Measurements from ENCODE around the gene UNC13A. TPM values are rescaled to one million over a fixed set of nuclear protein-coding genes. Genes with fewer than 3 reads are reported as not detected.

Gene UNC13A
- polyA plus RNA-seq, 3 donors, result 0.01 TPM; not detected in 2

DNA sequence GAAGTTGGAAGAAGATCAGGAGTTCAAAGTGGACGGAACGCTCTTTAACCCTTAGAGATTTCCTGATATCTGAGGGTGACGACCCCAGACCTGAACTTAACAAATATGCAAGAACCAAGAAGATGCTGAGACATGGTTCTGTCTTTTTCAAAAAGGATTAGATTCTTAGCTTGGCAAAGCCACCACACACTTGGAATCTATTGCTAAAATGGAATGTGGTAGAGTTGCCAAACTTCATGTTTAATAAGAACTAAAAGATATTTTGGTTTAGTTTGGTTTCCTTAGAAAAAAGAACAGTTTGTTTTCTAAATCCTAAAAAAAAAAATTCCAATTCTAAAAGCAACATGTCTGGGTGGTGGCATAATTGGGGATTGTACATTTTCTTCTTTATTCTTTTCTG is 29.5 kb downstream of the UNC13A start:
- Histone ChIP-seq H3K4me2 (replicated peaks; ENCODE audit: extremely low read depth, low read length, poor library complexity, severe bottlenecking) (no peak overlapping the region), H3K9ac (ENCODE audit: insufficient read depth, low read length, poor library complexity, severe bottlenecking) (no peak overlapping the region), H3K79me2 (ENCODE audit: insufficient read depth, low read length) (no peaks in the 10 kb centered on the region), H3K4me1 (ENCODE audit: control insufficient read depth in 1 of 2, insufficient read depth in 2 of 2, low read length in 2 of 2) (no peaks in the 10 kb centered on the region), H3K4me3 (replicated peaks in 1 of 3; ENCODE audit: low read depth in 2 of 3, low read length in 3 of 3) (no peak overlapping the region), H3K36me3 (replicated peaks in 1 of 2; ENCODE audit: control insufficient read depth in 1 of 2, insufficient read depth in 2 of 2, low read length in 2 of 2) (no peaks in the 10 kb centered on the region), H3K27ac (ENCODE audit: low read depth in 1 of 2, low read length in 2 of 2) (no peak overlapping the region), H2AFZ (ENCODE audit: insufficient read depth, low read depth, low read length, poor library complexity, severe bottlenecking) (no peak overlapping the region), H4K20me1 (ENCODE audit: insufficient read depth, low read length) (no peaks in the 10 kb centered on the region), H3K27me3 (ENCODE audit: control insufficient read depth in 2 of 2, insufficient read depth in 2 of 2, low read length in 2 of 2) (no peaks in the 10 kb centered on the region), H3K9me3 (replicated peaks in 1 of 2; ENCODE audit: control insufficient read depth in 1 of 2, insufficient read depth in 1 of 2, low read length in 2 of 2) (peaks cover 0 to 14% of the 10 kb centered on the region in 2 donors)
- Mint-ChIP-seq H3K4me1 (no peaks in the 10 kb centered on the region), H3K27me3 (ENCODE audit: low read depth in 3 of 3) (peaks cover 6 to 13% (median 12%) of the 10 kb centered on the region in 3 donors), H3K27ac (no peak overlapping the region), H3K4me3 (no peak overlapping the region), H3K9me3 (peaks cover 0 to 18% (median 8%) of the 10 kb centered on the region in 7 donors), H3K36me3 (no peaks in the 10 kb centered on the region)
- intact Hi-C loops (cut with micrococcal nuclease), result no loop called here
- TF ChIP-seq, protein P1, sequence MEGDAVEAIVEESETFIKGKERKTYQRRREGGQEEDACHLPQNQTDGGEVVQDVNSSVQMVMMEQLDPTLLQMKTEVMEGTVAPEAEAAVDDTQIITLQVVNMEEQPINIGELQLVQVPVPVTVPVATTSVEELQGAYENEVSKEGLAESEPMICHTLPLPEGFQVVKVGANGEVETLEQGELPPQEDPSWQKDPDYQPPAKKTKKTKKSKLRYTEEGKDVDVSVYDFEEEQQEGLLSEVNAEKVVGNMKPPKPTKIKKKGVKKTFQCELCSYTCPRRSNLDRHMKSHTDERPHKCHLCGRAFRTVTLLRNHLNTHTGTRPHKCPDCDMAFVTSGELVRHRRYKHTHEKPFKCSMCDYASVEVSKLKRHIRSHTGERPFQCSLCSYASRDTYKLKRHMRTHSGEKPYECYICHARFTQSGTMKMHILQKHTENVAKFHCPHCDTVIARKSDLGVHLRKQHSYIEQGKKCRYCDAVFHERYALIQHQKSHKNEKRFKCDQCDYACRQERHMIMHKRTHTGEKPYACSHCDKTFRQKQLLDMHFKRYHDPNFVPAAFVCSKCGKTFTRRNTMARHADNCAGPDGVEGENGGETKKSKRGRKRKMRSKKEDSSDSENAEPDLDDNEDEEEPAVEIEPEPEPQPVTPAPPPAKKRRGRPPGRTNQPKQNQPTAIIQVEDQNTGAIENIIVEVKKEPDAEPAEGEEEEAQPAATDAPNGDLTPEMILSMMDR (IDR thresholded peaks at IDR 0.05), result no peak
- 88% methylated on average over 3 of the region's 3 CpGs for WGBS (ENCODE audit: insufficient coverage)
- no peak for DNase-seq

DNA sequence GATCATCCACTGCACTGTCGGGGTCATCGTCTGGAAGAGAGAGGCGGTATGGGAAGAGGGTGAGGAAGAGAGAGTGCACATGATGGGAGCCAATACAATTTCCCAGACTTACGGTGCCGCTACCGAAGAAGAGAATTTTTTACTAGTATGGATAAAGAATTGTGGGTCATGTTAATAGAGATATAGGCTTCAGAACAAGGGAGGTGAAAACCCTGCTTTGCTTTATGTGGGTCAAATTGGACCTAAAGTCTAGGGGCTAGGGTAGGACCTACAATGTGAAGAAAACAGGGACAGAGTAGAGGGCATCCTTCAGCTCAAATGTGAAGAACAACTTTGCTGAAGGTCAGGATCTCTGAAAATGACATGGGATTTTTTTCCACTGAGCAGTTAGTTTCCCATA is 29.9 kb downstream of the UNC13A start:
- Histone ChIP-seq H3K36me3 (replicated peaks in 1 of 2; ENCODE audit: control insufficient read depth in 1 of 2, insufficient read depth in 2 of 2, low read length in 2 of 2) (no peaks in the 10 kb centered on the region), H3K27me3 (ENCODE audit: control insufficient read depth in 2 of 2, insufficient read depth in 2 of 2, low read length in 2 of 2) (no peaks in the 10 kb centered on the region), H3K9me3 (replicated peaks in 1 of 2; ENCODE audit: control insufficient read depth in 1 of 2, insufficient read depth in 1 of 2, low read length in 2 of 2) (peaks cover 0 to 10% of the 10 kb centered on the region in 2 donors), H3K79me2 (ENCODE audit: insufficient read depth, low read length) (no peaks in the 10 kb centered on the region), H3K9ac (ENCODE audit: insufficient read depth, low read length, poor library complexity, severe bottlenecking) (no peak overlapping the region), H3K4me1 (ENCODE audit: control insufficient read depth in 1 of 2, insufficient read depth in 2 of 2, low read length in 2 of 2) (no peaks in the 10 kb centered on the region), H3K4me2 (replicated peaks; ENCODE audit: extremely low read depth, low read length, poor library complexity, severe bottlenecking) (no peak overlapping the region), H2AFZ (ENCODE audit: insufficient read depth, low read depth, low read length, poor library complexity, severe bottlenecking) (no peak overlapping the region), H3K4me3 (replicated peaks in 1 of 3; ENCODE audit: low read depth in 2 of 3, low read length in 3 of 3) (no peak overlapping the region), H3K27ac (ENCODE audit: low read depth in 1 of 2, low read length in 2 of 2) (no peak overlapping the region), H4K20me1 (ENCODE audit: insufficient read depth, low read length) (no peaks in the 10 kb centered on the region)
- Mint-ChIP-seq H3K9me3 (peaks cover 0 to 16% (median 8%) of the 10 kb centered on the region in 7 donors), H3K27me3 (ENCODE audit: low read depth in 3 of 3) (peaks cover 6 to 12% (median 12%) of the 10 kb centered on the region in 3 donors), H3K36me3 (no peaks in the 10 kb centered on the region), H3K27ac (peak overlapping the region in 1 of 7 donors; percentile 75), H3K4me1 (no peaks in the 10 kb centered on the region), H3K4me3 (no peak overlapping the region)
- TF ChIP-seq, protein P1 (IDR thresholded peaks at IDR 0.05), result no peak
- DNase-seq, result no peak
- intact Hi-C loops (cut with micrococcal nuclease), result no loop called here
- WGBS (ENCODE audit: insufficient coverage), result 92% methylated on average over 6 of the region's 6 CpGs

Data from CD14-positive monocyte (primary cell).